ENCODE data around the gene NPAS1. TPM values are rescaled to one million over a fixed set of nuclear protein-coding genes. Genes with fewer than 3 reads are reported as not detected.
A peak's percentile ranks its signal among the peaks of the same experiment; 100 is the strongest.

NPAS1 gene
- total and polyA plus RNA-seq, 2 of the 13 experiments (the other 11 are each of a cell fraction or from before 2014, with no cell fraction given), result 0.35 to 2.9 TPM

GRCh38 chr19:46984077-46985010, 35.3 kb upstream of the NPAS1 start (continued):
- peak; percentile 74 for TF ChIP-seq YY1 (IDR thresholded peaks at IDR 0.05; ENCODE audit: insufficient read depth, insufficient replicate concordance, low read depth, low read length)
- TF ChIP-seq DMTF1 (CRISPR knock-in tag; IDR thresholded peaks at IDR 0.05), result peak; percentile 73; the same call in 1 of the 2 replicates
- TF ChIP-seq ZNF670 (CRISPR knock-in tag; IDR thresholded peaks at IDR 0.05; ENCODE audit: borderline replicate concordance), result peak; percentile 75; the same call in 1 of the 2 replicates
- TF ChIP-seq ZNF354B (CRISPR knock-in tag; IDR thresholded peaks at IDR 0.05), result no peak
- TF ChIP-seq, protein P1, sequence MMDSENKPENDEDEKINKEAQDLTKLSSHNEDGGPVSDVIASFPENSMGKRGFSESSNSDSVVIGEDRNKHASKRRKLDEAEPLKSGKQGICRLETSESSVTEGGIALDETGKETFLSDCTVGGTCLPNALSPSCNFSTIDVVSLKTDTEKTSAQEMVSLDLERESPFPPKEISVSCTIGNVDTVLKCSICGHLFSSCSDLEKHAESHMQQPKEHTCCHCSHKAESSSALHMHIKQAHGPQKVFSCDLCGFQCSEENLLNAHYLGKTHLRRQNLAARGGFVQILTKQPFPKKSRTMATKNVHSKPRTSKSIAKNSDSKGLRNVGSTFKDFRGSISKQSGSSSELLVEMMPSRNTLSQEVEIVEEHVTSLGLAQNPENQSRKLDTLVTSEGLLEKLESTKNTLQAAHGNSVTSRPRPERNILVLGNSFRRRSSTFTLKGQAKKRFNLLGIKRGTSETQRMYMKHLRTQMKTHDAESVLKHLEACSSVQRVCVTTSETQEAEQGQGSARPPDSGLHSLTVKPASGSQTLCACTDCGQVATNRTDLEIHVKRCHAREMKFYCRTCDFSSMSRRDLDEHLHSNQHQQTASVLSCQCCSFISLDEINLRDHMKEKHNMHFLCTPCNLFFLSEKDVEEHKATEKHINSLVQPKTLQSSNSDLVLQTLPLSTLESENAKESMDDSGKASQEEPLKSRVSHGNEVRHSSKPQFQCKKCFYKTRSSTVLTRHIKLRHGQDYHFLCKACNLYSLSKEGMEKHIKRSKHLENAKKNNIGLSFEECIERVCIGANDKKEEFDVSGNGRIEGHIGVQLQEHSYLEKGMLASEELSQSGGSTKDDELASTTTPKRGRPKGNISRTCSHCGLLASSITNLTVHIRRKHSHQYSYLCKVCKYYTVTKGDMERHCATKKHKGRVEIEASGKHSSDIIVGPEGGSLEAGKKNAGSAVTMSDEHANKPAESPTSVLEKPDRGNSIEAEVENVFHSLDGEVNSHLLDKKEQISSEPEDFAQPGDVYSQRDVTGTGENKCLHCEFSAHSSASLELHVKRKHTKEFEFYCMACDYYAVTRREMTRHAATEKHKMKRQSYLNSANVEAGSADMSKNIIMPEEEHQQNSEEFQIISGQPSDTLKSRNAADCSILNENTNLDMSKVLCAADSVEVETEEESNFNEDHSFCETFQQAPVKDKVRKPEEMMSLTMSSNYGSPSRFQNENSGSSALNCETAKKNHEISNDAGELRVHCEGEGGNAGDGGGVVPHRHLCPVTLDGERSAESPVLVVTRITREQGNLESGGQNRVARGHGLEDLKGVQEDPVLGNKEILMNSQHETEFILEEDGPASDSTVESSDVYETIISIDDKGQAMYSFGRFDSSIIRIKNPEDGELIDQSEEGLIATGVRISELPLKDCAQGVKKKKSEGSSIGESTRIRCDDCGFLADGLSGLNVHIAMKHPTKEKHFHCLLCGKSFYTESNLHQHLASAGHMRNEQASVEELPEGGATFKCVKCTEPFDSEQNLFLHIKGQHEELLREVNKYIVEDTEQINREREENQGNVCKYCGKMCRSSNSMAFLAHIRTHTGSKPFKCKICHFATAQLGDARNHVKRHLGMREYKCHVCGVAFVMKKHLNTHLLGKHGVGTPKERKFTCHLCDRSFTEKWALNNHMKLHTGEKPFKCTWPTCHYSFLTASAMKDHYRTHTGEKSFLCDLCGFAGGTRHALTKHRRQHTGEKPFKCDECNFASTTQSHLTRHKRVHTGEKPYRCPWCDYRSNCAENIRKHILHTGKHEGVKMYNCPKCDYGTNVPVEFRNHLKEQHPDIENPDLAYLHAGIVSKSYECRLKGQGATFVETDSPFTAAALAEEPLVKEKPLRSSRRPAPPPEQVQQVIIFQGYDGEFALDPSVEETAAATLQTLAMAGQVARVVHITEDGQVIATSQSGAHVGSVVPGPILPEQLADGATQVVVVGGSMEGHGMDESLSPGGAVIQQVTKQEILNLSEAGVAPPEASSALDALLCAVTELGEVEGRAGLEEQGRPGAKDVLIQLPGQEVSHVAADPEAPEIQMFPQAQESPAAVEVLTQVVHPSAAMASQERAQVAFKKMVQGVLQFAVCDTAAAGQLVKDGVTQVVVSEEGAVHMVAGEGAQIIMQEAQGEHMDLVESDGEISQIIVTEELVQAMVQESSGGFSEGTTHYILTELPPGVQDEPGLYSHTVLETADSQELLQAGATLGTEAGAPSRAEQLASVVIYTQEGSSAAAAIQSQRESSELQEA (CRISPR knock-in tag; IDR thresholded peaks at IDR 0.05; ENCODE audit: not compliant biosample characterization), result no peak
- TF ChIP-seq PAX8 (CRISPR knock-in tag; IDR thresholded peaks at IDR 0.05; ENCODE audit: borderline replicate concordance), result 0 out of 2 replicates have a peak, but pooled peaks have one; percentile 65
- TF ChIP-seq SIN3B (IDR thresholded peaks at IDR 0.05; ENCODE audit: low read length), result no peak
- peak; percentile 81 for TF ChIP-seq ZBTB38 (CRISPR knock-in tag; IDR thresholded peaks at IDR 0.05)
- TF ChIP-seq ZNF30 (CRISPR knock-in tag; IDR thresholded peaks at IDR 0.05), result no peak
- no peak for TF ChIP-seq ZBTB8A (CRISPR knock-in tag; IDR thresholded peaks at IDR 0.05; ENCODE audit: borderline replicate concordance, low read depth)
- TF ChIP-seq JUNB (CRISPR knock-in tag; IDR thresholded peaks at IDR 0.05; ENCODE audit: borderline replicate concordance), result peak; percentile 80
- peak; percentile 93; the same call in 1 of the 2 replicates for TF ChIP-seq CBX5 (CRISPR knock-in tag; IDR thresholded peaks at IDR 0.05; ENCODE audit: borderline replicate concordance)
- TF ChIP-seq MED13 (CRISPR knock-in tag; IDR thresholded peaks at IDR 0.05), result 0 out of 2 replicates have a peak, but pooled peaks have one; percentile 15
- no peak for TF ChIP-seq ZNF235 (CRISPR knock-in tag; IDR thresholded peaks at IDR 0.05; ENCODE audit: borderline replicate concordance)
- peak; percentile 85 for TF ChIP-seq SMAD3 (CRISPR knock-in tag; IDR thresholded peaks at IDR 0.05)
- TF ChIP-seq ZNF543 (CRISPR knock-in tag; IDR thresholded peaks at IDR 0.05), result peak; percentile 52; the same call in 1 of the 2 replicates
- TF ChIP-seq SOX5 (CRISPR knock-in tag; IDR thresholded peaks at IDR 0.05; ENCODE audit: borderline replicate concordance), result peak; percentile 90
- TF ChIP-seq U2AF1 (optimal IDR thresholded peaks at IDR 0.05; ENCODE audit: low read depth, low read length), result no peak
- TF ChIP-seq SNAI1 (CRISPR knock-in tag; IDR thresholded peaks at IDR 0.05; ENCODE audit: borderline replicate concordance), result no peak
